Right lobe of liver (tissue), 6 donors: ENCODE results near the gene COL4A1. TPM values are rescaled to one million over a fixed set of nuclear protein-coding genes. Genes with fewer than 3 reads are reported as not detected.

Source experiments
- ATAC-seq, 4 donors: fragments of 200-7000 bp; cut with Tn5 transposase; one replicate each; pipeline ENCODE4 v1.9.1; 2020; ENCODE audit warnings: mild to moderate bottlenecking in 4 of 4, moderate library complexity in 4 of 4
- DNase-seq, 3 donors: peaks; one replicate each; pipeline ENCODE4 v3.0.0-alpha.2; 2020
- H3K27ac ChIP-seq, 3 donors: fragments of 200-600 bp; one replicate each; pipeline ENCODE4 v1.8.0; 2022
- H3K27me3 ChIP-seq, 2 donors: fragments of 200-600 bp; one replicate each; pipeline ENCODE4 v1.8.0; 2022
- H3K36me3 ChIP-seq, 4 donors: fragments of 200-600 bp; sonication (generic) in 1 of 4; one replicate each; pipeline versions ENCODE4 v1.5.1 to v1.8.0; 2017 to 2022; ENCODE audit warnings: control low read depth in 1 of 4
- H3K4me1 ChIP-seq, 4 donors: fragments of 200-600 bp; sonication (generic) in 1 of 4; one replicate each; pipeline versions ENCODE4 v1.5.1 to v1.8.0; 2017 to 2022; ENCODE audit warnings: control low read depth in 1 of 4
- H3K4me3 ChIP-seq, 3 donors: fragments of 200-600 bp; one replicate each; pipeline ENCODE4 v1.8.0; 2022
- H3K9me3 ChIP-seq, 4 donors: fragments of 200-600 bp; sonication (generic) in 1 of 4; one replicate each; pipeline versions ENCODE4 v1.5.1 to v1.8.0; 2017 to 2022; ENCODE audit warnings: control low read depth in 1 of 4
- POLR2A ChIP-seq: fragments of 450-650 bp; IDR thresholded peaks from one replicate; pipeline ENCODE4 v1.6.1; 2017; ENCODE audit warnings: antibody characterized with exemption, mild to moderate bottlenecking
- WGBS: methylation state at CpG from one replicate; pipeline ENCODE4 v1.1.6; 2018; ENCODE audit warnings: low coverage, low lambda C conversion rate; ENCODE audit not compliant: insufficient coverage; ENCODE audit errors: missing lambda C conversion rate; 5-methylcytosine and 5-hydroxymethylcytosine counted together
- intact Hi-C, 2 donors: fragments of 100-400 bp; cut with DNase I; formaldehyde crosslinking; loops; one replicate each; pipeline versions ENCODE4 v1.11.2 to v1.14.1; 2022
- total RNA-seq, 6 experiments: library from RNA; depleted of rRNA in 2 of 6; stranded (reverse); fragments of >200 nt in 2 of 6; fragmentation: NEBNext Ultra II Directional in 3 of 6; extraction: Animal tissue kit (Norgen Biotek cat#: 25700) in 3 of 6; gene quantifications; one replicate each; pipeline versions ENCODE4 v1.1.0 to v1.2.4, GENCODE V29; 2016 to 2023
- TF ChIP-seq, protein P1 (sequence below), 4 donors: fragments of 200-600 bp in 3 of 4; fragments of 450-650 bp in 1 of 4; IDR thresholded peaks; one replicate each; pipeline versions ENCODE4 v1.5.1 to v1.8.0; 2016 to 2022; ENCODE audit warnings: antibody characterized with exemption in 4 of 4, mild to moderate bottlenecking in 2 of 4
- donor health status: DM: no; HTN: yes; CAD: no.
- donor health status: DM: no; HTN: no; CAD: no.
- donor health status: DM: no; HTN: no; CAD: no.
- donor health status: DM: no; HTN: yes; CAD: no.
- donor health status: DM: no; HTN: yes; CAD: no.

The COL4A1 gene
- total RNA-seq, 6 experiments from 2014 or later, result 8.0 to 89.8 (median 41.1) TPM

- Histone ChIP-seq H3K9me3 (no peaks in the 10 kb centered on the region), H3K27ac (no peak overlapping the region), H3K4me3 (no peak overlapping the region), H3K36me3 (no peaks in the 10 kb centered on the region), H3K4me1 (no peaks in the 10 kb centered on the region), H3K27me3 (no peaks in the 10 kb centered on the region)
- DNase-seq, result no peak
- TF ChIP-seq, protein P1, sequence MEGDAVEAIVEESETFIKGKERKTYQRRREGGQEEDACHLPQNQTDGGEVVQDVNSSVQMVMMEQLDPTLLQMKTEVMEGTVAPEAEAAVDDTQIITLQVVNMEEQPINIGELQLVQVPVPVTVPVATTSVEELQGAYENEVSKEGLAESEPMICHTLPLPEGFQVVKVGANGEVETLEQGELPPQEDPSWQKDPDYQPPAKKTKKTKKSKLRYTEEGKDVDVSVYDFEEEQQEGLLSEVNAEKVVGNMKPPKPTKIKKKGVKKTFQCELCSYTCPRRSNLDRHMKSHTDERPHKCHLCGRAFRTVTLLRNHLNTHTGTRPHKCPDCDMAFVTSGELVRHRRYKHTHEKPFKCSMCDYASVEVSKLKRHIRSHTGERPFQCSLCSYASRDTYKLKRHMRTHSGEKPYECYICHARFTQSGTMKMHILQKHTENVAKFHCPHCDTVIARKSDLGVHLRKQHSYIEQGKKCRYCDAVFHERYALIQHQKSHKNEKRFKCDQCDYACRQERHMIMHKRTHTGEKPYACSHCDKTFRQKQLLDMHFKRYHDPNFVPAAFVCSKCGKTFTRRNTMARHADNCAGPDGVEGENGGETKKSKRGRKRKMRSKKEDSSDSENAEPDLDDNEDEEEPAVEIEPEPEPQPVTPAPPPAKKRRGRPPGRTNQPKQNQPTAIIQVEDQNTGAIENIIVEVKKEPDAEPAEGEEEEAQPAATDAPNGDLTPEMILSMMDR (IDR thresholded peaks at IDR 0.05), result no peak
- TF ChIP-seq POLR2A, result no peak
- intact Hi-C loops, result no loop called here
- no peak for ATAC-seq
- WGBS, result 38% methylated on average over 1 of the region's 11 CpGs
These were observed 175.5 kb downstream of the COL4A1 start for GRCh38 chr13:110131424-110131823.

DNA sequence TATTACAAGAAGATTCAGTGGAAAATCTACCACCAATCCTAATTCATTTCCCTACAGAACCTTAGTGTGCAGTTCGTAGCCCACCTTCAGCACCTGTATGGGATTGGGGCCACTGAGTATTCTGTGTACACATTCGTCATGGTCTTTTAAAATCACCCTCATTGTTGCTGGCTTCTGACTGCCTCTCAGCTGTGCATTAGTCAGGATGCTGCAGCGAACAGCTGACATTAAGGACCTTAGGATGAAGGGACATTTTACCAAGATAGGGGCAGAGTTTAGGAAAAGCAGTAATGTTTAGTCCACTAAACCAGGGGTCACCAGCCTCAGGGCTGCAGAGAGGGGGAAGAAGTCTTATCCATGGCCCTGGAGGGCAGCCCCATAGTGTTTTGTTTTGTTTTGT is 176.5 kb downstream of the COL4A1 start:
- Histone ChIP-seq H3K4me1 (no peaks in the 10 kb centered on the region), H3K9me3 (no peaks in the 10 kb centered on the region), H3K4me3 (no peak overlapping the region), H3K27me3 (no peaks in the 10 kb centered on the region), H3K36me3 (no peaks in the 10 kb centered on the region), H3K27ac (no peak overlapping the region)
- no peak for TF ChIP-seq POLR2A
- TF ChIP-seq, protein P1 (IDR thresholded peaks at IDR 0.05), result no peak
- ATAC-seq, result no peak
- intact Hi-C loops, result no loop called here
- WGBS, result 67% methylated on average over 3 of the region's 3 CpGs
- no peak for DNase-seq

DNA sequence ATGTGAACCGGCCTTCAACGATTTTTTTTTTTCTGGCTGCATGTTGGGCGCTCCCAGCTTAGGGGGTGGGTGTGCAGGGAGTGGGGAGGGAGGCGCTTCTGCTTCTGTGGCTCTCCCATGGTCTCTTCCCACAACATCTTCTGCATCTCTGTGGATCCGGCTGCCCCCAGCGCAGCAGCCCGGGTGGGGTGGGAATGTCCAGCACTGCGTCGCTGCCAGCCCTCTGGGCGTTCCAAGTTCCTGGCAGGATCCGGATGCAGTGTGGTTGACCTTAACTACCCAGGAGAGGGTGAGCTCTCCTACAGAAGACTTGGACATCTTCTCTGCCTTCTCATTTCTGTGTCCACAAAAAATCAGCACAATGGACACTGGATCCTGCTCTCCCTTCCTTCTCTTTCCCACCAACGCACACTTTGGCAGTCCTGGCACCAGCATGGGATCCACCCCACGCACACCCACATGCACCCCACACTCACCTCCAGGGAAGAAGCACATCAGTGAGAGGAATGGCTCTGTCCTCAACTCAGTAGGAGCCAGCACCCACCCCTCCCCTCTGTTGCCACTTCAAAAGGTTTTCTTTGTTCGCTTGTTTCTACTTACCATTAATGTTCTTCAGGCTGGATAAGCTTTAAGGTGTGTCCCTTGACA is 177.3 kb downstream of the COL4A1 start:
- DNase-seq (no peak), ATAC-seq (no peak)
- H3K4me1 ChIP-seq, result no peaks in the 10 kb centered on the region
- WGBS, result 57% methylated on average over 5 of the region's 14 CpGs
- H3K27me3 ChIP-seq, result no peaks in the 10 kb centered on the region
- TF ChIP-seq, protein P1 (IDR thresholded peaks at IDR 0.05), result no peak
- no peak for TF ChIP-seq POLR2A
- no peak overlapping the region for H3K27ac ChIP-seq
- no peak overlapping the region for H3K4me3 ChIP-seq
- intact Hi-C loops, result no loop called here
- H3K9me3 ChIP-seq, result no peaks in the 10 kb centered on the region
- no peaks in the 10 kb centered on the region for H3K36me3 ChIP-seq

- Histone ChIP-seq H3K27ac (no peak overlapping the region), H3K36me3 (no peaks in the 10 kb centered on the region), H3K4me3 (no peak overlapping the region), H3K27me3 (no peaks in the 10 kb centered on the region), H3K4me1 (no peaks in the 10 kb centered on the region), H3K9me3 (no peaks in the 10 kb centered on the region)
- ATAC-seq (no peak), DNase-seq (no peak)
- TF ChIP-seq, protein P1 (IDR thresholded peaks at IDR 0.05), result no peak
- TF ChIP-seq POLR2A, result no peak
- intact Hi-C loops, result no loop called here
- WGBS, result 84% methylated on average over 13 of the region's 17 CpGs
These were observed 177.9 kb downstream of the COL4A1 start for GRCh38 chr13:110129076-110129475.

GRCh38 chr13:110128546-110128945 is 178.4 kb downstream of the COL4A1 start:
- Histone ChIP-seq H3K4me3 (no peak overlapping the region), H3K27me3 (no peaks in the 10 kb centered on the region), H3K27ac (no peak overlapping the region), H3K9me3 (no peaks in the 10 kb centered on the region), H3K36me3 (no peaks in the 10 kb centered on the region), H3K4me1 (no peaks in the 10 kb centered on the region)
- DNase-seq (no peak), ATAC-seq (no peak)
- TF ChIP-seq POLR2A, result no peak
- TF ChIP-seq, protein P1 (IDR thresholded peaks at IDR 0.05), result no peak
- 53% methylated on average over 8 of the region's 8 CpGs for WGBS
- intact Hi-C loops, result no loop called here
